ENCODE results near the gene EPHB2.

The EPHB2 gene

DNA sequence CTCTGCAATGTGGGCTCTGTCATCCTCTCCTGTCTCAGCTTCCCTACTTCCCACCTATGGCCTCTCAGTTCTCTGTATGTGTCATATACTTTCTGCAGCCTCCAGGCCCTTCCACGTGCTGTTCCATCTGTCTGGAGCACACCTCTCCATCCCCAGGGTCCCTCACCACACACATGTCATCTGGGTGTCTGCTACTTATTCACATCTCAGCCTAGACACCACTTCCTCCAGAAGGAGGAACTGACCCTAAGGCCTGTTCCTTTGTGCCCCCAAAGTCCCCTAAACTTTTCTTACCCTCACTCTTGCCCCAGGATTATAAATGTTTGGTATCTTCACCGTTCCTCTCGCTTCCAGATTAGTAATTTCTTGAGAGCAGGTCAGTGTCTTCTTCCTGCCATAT lies 251.9 kb downstream of the EPHB2 start:
- no peak for DNase-seq

DNA sequence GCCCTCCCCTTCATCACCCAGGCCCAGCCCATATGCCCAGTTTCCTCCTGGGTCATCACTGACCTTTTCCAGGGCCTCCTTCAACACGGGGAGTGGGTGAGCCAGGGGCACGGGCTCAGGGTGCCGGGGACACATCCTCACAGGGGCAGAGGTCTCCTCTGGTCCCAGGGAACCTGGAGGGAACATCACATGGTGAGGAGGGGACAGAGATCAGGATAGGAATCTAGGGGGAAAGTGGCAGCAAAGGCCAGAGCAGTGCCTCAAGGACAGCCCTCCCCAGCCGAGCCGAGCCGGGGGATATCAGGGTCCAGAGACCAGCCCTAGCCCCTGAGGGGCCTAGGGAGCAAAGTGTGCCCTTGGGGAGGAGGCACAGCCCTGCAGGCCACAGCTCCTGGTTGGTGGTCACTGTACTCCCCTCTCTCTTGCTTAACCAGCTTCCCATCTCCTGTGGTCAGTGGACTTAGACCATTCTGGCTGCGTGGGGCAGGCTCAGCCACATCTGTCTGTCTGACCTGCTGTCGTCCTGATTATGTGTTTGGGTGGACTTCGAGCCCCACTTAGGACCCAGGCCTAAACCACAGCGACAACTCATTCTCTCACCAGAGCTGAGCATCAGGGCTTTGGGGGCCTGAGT lies 252.5 kb downstream of the EPHB2 start:
- DNase-seq: no peak

GRCh38 chr1:22966309-22966708 lies 255.7 kb downstream of the EPHB2 start:
- DNase-seq: no peak

- DNase-seq: no peak
Measured at GRCh38 chr1:22967833-22968232, 257.2 kb downstream of the EPHB2 start.

- DNase-seq: no peak
Measured at GRCh38 chr1:22969304-22969709, 258.7 kb downstream of the EPHB2 start.

DNA sequence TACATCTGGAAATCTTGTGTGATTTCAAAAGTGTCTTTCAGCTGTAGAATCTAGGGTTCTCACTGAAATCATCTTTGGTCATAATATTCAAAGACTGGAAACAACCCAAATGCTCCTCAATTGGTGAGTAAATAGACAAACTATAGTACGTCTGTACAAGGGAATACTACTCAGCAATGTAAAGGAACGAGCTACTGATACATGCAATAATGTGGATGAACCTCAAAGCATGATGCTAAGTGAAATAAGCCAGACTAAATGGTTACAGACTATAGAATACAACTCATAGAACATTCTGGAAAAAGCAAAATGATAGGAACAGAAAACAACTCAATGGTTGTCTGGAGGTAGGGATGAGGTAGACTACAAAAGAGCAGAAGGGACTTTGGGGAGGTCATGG lies 259.5 kb downstream of the EPHB2 start:
- no peak for DNase-seq

Data from inflammatory macrophage treated with lipopolysaccharide for 4 hours (primary cell).